WERI-Rb-1 (cell line): ENCODE results near the gene CTDSPL2.

Experiments used
- DNase-seq: peaks from one replicate; pipeline ENCODE4 v3.0.0-alpha.2; 2020
- H3K27ac ChIP-seq: fragments of 250-450 bp; sonication (Bioruptor Pico); 2 replicates; pipeline ENCODE4 v1.5.1; 2020; ENCODE audit warnings: mild to moderate bottlenecking, moderate library complexity
- H3K27me3 ChIP-seq: fragments of 250-450 bp; sonication (Bioruptor Pico); 2 replicates; pipeline ENCODE4 v1.5.1; 2021; ENCODE audit warnings: mild to moderate bottlenecking, low read depth, moderate library complexity; ENCODE audit not compliant: insufficient read depth, severe bottlenecking
- H3K36me3 ChIP-seq: fragments of 250-450 bp; sonication (Bioruptor Pico); 2 replicates; pipeline ENCODE4 v1.5.1; 2020; ENCODE audit warnings: mild to moderate bottlenecking, moderate library complexity
- H3K4me3 ChIP-seq: 2 replicates; pipeline ENCODE4 v1.5.1; 2011; ENCODE audit warnings: low read depth, mild to moderate bottlenecking, control low read depth, low read length
- H3K9me3 ChIP-seq: fragments of 250-450 bp; sonication (Bioruptor Pico); 2 replicates; pipeline ENCODE4 v1.5.1; 2021; ENCODE audit warnings: mild to moderate bottlenecking, moderate library complexity; ENCODE audit not compliant: severe bottlenecking
- TF ChIP-seq, protein P1 (sequence below): IDR thresholded peaks from 2 replicates; pipeline ENCODE4 v1.5.1; 2011; ENCODE audit warnings: low read depth, mild to moderate bottlenecking, control low read depth, inconsistent platforms, low read length

Gene CTDSPL2

DNA sequence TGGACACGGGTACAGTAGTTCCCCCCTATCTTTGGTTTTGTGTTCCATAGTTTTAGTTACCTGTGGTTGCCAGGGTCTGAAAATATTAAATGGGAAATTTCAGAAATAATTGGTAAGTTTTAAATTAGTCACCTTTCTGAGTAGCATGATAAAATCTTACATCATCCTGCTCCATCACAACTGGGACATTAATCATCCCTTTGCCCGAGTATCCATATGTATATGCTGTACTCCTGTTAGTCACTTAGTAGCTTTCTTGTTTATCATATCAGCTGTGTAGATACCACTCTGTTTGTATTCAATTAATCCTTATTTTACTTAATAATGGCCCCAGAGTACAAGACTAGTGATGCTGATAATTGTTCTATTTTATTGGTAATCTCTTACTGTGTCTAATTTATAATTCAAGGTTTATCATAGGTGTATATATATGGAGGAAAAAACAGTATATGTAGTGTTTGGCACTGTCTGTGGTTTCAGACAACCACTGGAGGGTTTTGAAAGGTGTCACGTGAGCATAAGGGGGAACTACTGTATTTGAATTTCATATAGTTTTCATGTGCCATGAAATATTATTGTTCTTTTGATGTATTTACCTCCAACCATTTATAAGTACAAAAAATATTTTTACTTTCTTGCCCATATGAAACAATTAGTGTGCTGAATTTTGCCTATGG is 41.4 kb downstream of the CTDSPL2 start:
- H3K4me3 ChIP-seq, result no peak overlapping the region
- TF ChIP-seq, protein P1, sequence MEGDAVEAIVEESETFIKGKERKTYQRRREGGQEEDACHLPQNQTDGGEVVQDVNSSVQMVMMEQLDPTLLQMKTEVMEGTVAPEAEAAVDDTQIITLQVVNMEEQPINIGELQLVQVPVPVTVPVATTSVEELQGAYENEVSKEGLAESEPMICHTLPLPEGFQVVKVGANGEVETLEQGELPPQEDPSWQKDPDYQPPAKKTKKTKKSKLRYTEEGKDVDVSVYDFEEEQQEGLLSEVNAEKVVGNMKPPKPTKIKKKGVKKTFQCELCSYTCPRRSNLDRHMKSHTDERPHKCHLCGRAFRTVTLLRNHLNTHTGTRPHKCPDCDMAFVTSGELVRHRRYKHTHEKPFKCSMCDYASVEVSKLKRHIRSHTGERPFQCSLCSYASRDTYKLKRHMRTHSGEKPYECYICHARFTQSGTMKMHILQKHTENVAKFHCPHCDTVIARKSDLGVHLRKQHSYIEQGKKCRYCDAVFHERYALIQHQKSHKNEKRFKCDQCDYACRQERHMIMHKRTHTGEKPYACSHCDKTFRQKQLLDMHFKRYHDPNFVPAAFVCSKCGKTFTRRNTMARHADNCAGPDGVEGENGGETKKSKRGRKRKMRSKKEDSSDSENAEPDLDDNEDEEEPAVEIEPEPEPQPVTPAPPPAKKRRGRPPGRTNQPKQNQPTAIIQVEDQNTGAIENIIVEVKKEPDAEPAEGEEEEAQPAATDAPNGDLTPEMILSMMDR, result no peak
- DNase-seq, result no peak
- H3K27ac ChIP-seq, result no peak overlapping the region
- no peaks in the 10 kb centered on the region for H3K9me3 ChIP-seq
- peaks cover 42% of the 10 kb centered on the region for H3K36me3 ChIP-seq
- H3K27me3 ChIP-seq, result no peaks in the 10 kb centered on the region

DNA sequence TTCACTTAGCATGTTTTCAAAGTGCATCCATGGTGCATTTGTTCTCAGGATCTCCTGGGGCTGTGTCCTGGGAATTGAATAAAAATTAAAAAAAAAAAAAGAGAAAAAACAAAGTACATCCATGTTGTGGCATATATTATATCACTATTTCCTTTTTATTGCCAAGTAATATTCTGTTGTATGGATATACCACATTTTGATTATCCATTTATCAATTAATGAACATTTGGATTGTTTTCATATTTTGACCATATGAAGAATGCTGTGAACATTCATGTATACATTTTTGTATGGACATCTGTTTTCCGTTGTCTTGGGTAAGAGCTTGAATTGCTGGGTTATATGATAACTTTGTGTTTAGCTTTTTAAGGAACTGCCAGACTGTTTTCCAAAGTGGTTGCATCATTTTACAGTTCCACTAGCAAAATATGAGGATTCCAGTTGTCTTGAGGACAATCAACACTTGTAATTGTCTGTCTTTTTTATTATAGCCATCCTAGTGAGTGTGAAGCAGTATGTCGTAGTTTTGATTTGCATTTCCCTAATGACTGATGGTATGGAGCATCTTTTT is 44.5 kb downstream of the CTDSPL2 start:
- no peak overlapping the region for H3K4me3 ChIP-seq
- H3K27ac ChIP-seq, result no peak overlapping the region
- TF ChIP-seq, protein P1, result no peak
- DNase-seq, result no peak
- no peaks in the 10 kb centered on the region for H3K27me3 ChIP-seq
- no peaks in the 10 kb centered on the region for H3K9me3 ChIP-seq
- H3K36me3 ChIP-seq, result peaks cover 29% of the 10 kb centered on the region

DNA sequence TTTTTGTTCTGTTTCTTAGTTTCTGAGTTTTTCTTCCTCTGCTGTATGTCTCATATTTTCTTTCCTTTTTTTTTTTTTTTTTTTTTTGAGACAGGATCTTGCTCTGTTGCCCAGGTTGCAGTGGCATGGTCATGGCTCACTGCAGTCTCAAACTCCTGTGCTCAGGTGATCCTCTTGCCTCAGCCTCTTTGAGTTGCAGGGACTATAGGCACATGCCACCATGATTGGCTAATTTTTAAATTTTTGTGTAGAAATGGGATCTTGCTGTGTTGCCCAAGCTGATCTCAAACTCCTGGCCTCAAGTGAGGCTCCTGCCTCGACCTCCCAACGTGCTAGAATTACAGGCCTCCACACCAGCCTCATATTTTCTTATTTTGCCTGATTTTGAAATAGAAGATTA is 51.9 kb downstream of the CTDSPL2 start:
- Histone ChIP-seq H3K36me3 (peaks cover 8% of the 10 kb centered on the region), H3K27ac (no peak overlapping the region), H3K27me3 (no peaks in the 10 kb centered on the region), H3K9me3 (no peaks in the 10 kb centered on the region), H3K4me3 (no peak overlapping the region)
- DNase-seq, result no peak
- TF ChIP-seq, protein P1, result no peak

DNA sequence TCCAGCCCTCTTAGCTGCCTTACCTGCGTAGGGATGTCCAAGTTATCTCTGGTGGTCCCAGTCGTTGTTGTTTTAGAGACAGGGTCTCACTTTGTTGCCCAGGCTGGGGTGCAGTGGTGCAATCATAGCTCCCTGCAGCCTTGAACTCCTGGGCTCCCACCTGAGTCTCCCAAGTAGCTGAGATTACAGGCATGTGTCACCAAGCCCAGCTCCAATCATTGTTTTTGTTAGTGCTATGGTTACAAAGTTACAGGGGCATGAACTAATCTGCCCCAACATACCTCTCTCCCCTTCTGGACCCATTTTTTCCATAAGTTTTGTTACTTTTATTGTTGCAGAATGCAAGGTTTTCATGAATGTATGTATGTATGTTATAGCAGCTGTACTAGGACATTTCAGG is 54.7 kb downstream of the CTDSPL2 start:
- Histone ChIP-seq H3K4me3 (no peak overlapping the region), H3K27me3 (no peaks in the 10 kb centered on the region), H3K36me3 (peaks cover 23% of the 10 kb centered on the region), H3K27ac (no peak overlapping the region), H3K9me3 (no peaks in the 10 kb centered on the region)
- DNase-seq, result no peak
- TF ChIP-seq, protein P1, result no peak

DNA sequence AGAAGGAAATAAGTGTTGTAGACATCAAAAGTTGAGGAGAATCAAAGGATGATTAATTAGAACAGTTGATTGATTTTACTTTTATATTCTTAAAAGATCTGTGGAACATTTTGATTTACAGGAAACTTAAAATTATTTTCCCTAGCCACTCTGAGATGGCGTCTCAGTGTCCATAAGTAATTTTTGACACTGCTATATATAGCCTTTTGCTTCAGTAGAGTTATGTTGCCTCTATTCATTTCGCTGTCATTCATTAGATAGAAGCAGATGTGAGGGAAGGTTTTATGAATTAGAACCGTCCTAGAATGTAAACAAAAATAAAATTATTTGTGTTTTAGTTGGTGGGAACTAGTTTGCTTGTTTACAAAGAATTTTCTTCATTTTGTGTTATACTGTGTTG is 58.5 kb downstream of the CTDSPL2 start:
- Histone ChIP-seq H3K9me3 (no peaks in the 10 kb centered on the region), H3K27me3 (no peaks in the 10 kb centered on the region), H3K27ac (no peak overlapping the region), H3K4me3 (no peak overlapping the region), H3K36me3 (peaks cover 55% of the 10 kb centered on the region)
- TF ChIP-seq, protein P1, result no peak
- DNase-seq, result no peak

DNA sequence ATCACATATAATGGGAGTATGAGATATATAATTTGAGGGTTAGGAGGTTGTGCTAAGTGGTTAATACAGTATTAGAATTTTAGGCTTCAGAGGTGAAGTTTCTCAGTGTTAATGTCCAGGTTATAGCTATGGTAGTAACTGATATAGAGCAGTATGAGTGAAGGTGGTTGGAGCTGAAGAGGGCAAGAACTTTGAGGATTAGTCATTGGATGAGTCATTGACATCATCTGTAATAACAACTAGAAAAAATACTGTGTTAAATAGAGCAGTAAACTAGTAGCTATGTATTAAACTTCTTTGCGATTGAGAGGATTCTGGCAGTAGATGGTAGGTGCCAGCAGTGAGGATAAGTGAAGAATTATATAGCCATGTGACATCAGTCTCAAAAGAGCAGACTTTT is 62.0 kb downstream of the CTDSPL2 start:
- Histone ChIP-seq H3K4me3 (no peak overlapping the region), H3K9me3 (no peaks in the 10 kb centered on the region), H3K27me3 (no peaks in the 10 kb centered on the region), H3K27ac (no peak overlapping the region), H3K36me3 (peaks cover 78% of the 10 kb centered on the region)
- DNase-seq, result no peak
- TF ChIP-seq, protein P1, result no peak
